K562 (cell line): ENCODE data around the gene DPP3. TPM values are rescaled to one million over a fixed set of nuclear protein-coding genes. Genes with fewer than 3 reads are reported as not detected.
A peak's percentile ranks its signal among the peaks of the same experiment; 100 is the strongest.

Experiments
- ARHGAP35 ChIP-seq: fragments of 450-650 bp; IDR thresholded peaks from 2 replicates; pipeline ENCODE4 v1.6.1; 2018; ENCODE audit not compliant: partially characterized antibody
- ATF6 ChIP-seq: sonication (generic); formaldehyde crosslinking; IDR thresholded peaks from 2 replicates; pipeline ENCODE4 v1.4.0; 2020; ENCODE audit warnings: mild to moderate bottlenecking, missing genetic modification reagents
- CBX3 ChIP-seq, 2 experiments: IDR thresholded peaks; 1 replicate in 1 of 2; 2 replicates in 1 of 2; pipeline ENCODE4 v1.6.1; 2012; ENCODE audit warnings: inconsistent platforms in 2 of 2, low read length in 2 of 2, borderline replicate concordance in 1 of 2, control low read depth in 1 of 2
- EP300 ChIP-seq: IDR thresholded peaks from 2 replicates; pipeline ENCODE4 v1.6.1; 2012; ENCODE audit warnings: low read length, improper control_type of control experiment
- MAFK ChIP-seq: IDR thresholded peaks from 2 replicates; pipeline ENCODE4 v1.6.1; 2011; ENCODE audit warnings: low read length, improper control_type of control experiment
- NCOA4 ChIP-seq: fragments of 450-650 bp; IDR thresholded peaks from 2 replicates; pipeline ENCODE4 v1.6.1; 2018; ENCODE audit warnings: mild to moderate bottlenecking; ENCODE audit not compliant: partially characterized antibody
- NFRKB ChIP-seq: fragments of 450-650 bp; IDR thresholded peaks from 2 replicates; pipeline ENCODE4 v1.6.1; 2016; ENCODE audit warnings: low read depth
- NR3C1 ChIP-seq: sonication (generic); formaldehyde crosslinking; IDR thresholded peaks from 2 replicates; pipeline ENCODE4 v1.8.1; 2022; ENCODE audit warnings: missing genetic modification reagents
- NRF1 ChIP-seq, 2 experiments: fragments of 450-650 bp; IDR thresholded peaks in 1 of 2; conservative IDR thresholded peaks in 1 of 2; 2 replicates each; pipeline ENCODE4 v1.6.1; 2014; ENCODE audit warnings: mild to moderate bottlenecking in 2 of 2
- PHTF2 ChIP-seq: fragments of 250-450 bp; sonication (Bioruptor Pico); IDR thresholded peaks from 2 replicates; pipeline ENCODE4 v1.5.0; 2021; ENCODE audit warnings: mild to moderate bottlenecking
- PRDM10 ChIP-seq: fragments of 450-650 bp; IDR thresholded peaks from 2 replicates; pipeline ENCODE4 v1.6.1; 2018; ENCODE audit not compliant: partially characterized antibody
- PTTG1 ChIP-seq: fragments of 450-650 bp; IDR thresholded peaks from 2 replicates; pipeline ENCODE4 v1.6.1; 2016; ENCODE audit warnings: low read depth, mild to moderate bottlenecking, missing genetic modification characterization, missing compliant biosample characterization
- RNF2 ChIP-seq: sonication (generic); IDR thresholded peaks from 2 replicates; pipeline ENCODE4 v1.6.1; 2016
- SMC3 ChIP-seq: conservative IDR thresholded peaks from 2 replicates; pipeline ENCODE4 v1.6.1; 2011; ENCODE audit warnings: low read depth, low read length, improper control_type of control experiment; ENCODE audit not compliant: insufficient read depth
- TEAD4 ChIP-seq, 2 experiments: sonication (generic) in 1 of 2; formaldehyde crosslinking in 1 of 2; IDR thresholded peaks; 2 replicates each; pipeline versions ENCODE4 v1.6.1 to v1.8.0; 2012 to 2022; ENCODE audit warnings: borderline replicate concordance in 1 of 2, inconsistent platforms in 1 of 2, low read length in 1 of 2, mild to moderate bottlenecking in 1 of 2, missing genetic modification reagents in 1 of 2
- TRIM24 ChIP-seq, 2 experiments: fragments of 450-650 bp; IDR thresholded peaks; 2 replicates each; pipeline ENCODE4 v1.6.1; 2016
- ZNF134 ChIP-seq: fragments of 250-450 bp; sonication (Bioruptor Pico); conservative IDR thresholded peaks from 2 replicates; pipeline ENCODE4 v1.4.0; 2020
- ZNF280B ChIP-seq: fragments of 250-450 bp; sonication (Bioruptor Pico); IDR thresholded peaks from 2 replicates; pipeline ENCODE4 v1.5.1; 2021; ENCODE audit warnings: mild to moderate bottlenecking
- ZNF41 ChIP-seq: fragments of 250-450 bp; sonication (Bioruptor Pico); conservative IDR thresholded peaks from 2 replicates; pipeline ENCODE4 v1.4.0; 2020; ENCODE audit warnings: mild to moderate bottlenecking
- polyA plus RNA-seq, 8 experiments: library from polyadenylated mRNA; depleted of rRNA in 4 of 8; stranded (reverse) in 5 of 8; unstranded in 3 of 8; fragments of >200 nt; fragmentation: Nextera tagmentation in 2 of 8; fragmentation: Illumina TruSeq in 1 of 8; extraction: Ambion mirVana in 2 of 8; extraction: Trizol in 1 of 8; gene quantifications; 2 replicates each; pipeline versions ENCODE4 v1.2.1 to v1.2.3, GENCODE V29; 2011 to 2014; ENCODE audit warnings: inconsistent platforms in 1 of 8, missing spikeins in 1 of 8
- total RNA-seq, 7 experiments: library from RNA; depleted of rRNA in 6 of 7; stranded (reverse); fragments of >200 nt in 6 of 7; fragmentation: Illumina TruSeq in 2 of 7; extraction: Trizol in 2 of 7; gene quantifications; 2 replicates each; pipeline versions ENCODE4 v1.2.1 to v1.2.3, GENCODE V29; 2011 to 2021; ENCODE audit warnings: low replicate concordance in 1 of 7
- TF ChIP-seq, protein P1 (sequence below): fragments of 250-450 bp; sonication (Bioruptor Pico); IDR thresholded peaks from 2 replicates; pipeline ENCODE4 v1.5.0; 2021

DPP3 gene
- total and polyA plus RNA-seq, 9 of the 15 experiments (the other 6 are each of a cell fraction or from before 2014, with no cell fraction given): 3.7 to 69.2 (median 43.3) TPM

DNA sequence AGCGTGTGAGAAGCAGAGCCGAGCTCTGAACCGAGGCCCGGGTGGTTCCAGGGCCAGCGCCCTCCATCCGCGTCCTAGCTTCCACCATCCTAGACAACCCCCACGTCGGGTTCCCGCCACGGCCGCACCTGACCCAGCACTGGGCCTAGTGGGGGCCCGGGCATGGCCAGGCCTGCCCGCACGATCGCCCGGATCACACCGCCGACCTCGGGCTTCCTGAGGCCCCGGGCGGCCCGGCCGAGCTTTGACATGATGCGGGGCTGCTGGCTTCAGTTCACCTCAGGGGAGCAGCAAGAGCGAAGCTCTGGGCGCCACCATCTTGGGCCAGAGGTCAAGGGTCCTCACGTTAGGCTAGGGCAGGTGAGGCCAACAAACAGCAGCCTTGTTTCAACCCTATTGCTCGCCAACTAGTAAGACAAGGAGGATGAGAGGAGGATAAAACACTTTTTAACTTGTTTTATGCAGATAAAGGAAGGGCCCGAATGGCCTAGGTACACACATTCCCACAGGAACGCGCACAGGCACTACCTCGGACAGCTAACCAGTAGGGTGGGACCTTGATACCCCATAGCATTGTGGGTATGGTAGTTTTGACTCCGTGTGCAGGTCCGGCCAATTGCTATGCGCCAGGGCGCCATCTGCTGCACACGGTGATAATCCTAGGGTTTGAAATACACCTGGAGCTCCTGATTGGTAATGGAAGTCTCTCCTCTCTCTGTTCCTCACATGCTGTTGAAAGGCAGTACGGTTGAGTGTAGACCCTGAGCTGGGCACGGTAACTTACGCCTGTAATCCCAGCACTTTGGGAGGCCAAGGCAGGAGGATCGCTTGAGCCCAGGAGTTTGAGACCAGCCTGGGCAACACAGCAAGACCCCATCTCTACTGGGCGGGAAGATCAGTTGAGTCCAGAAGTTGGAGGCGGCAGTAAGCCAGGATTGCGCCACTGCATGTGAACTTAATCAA, 41.4 kb upstream of the DPP3 start, which contains the start of gene MRPL11 (continued):
- TF ChIP-seq NFRKB (peak; percentile 71), NR3C1 (CRISPR knock-in tag) (no peak), ARHGAP35 (no peak), ZNF134 (no peak), SMC3 (peak; percentile 58), ZNF280B (CRISPR knock-in tag) (no peak), PTTG1 (tag) (no peak), EP300 (no peak; the same call in 1 of the 2 replicates), PRDM10 (peak; percentile 39), TEAD4 (IDR thresholded peaks at IDR 0.05; ENCODE audit: low read length) (peak; percentile 71), TEAD4 (CRISPR knock-in tag; IDR thresholded peaks at IDR 0.05; ENCODE audit: borderline replicate concordance) (no peak), RNF2 (no peak), MAFK (no peak), CBX3 (IDR thresholded peaks at IDR 0.05; ENCODE audit: borderline replicate concordance in 1 of 2, low read length in 2 of 2) (peak in 1 of 2 experiments; percentile 31; a peak in 2 of 3 replicates), ATF6 (CRISPR knock-in tag) (no peak), ZNF41 (CRISPR knock-in tag) (no peak), PHTF2 (no peak), TRIM24 (IDR thresholded peaks at IDR 0.05) (no peak), NCOA4 (no peak), NRF1 (conservative IDR thresholded peaks at IDR 0.05 in 1 of 2, IDR thresholded peaks at IDR 0.05 in 1 of 2) (peak; percentile 81 to 83)
- TF ChIP-seq, protein P1, sequence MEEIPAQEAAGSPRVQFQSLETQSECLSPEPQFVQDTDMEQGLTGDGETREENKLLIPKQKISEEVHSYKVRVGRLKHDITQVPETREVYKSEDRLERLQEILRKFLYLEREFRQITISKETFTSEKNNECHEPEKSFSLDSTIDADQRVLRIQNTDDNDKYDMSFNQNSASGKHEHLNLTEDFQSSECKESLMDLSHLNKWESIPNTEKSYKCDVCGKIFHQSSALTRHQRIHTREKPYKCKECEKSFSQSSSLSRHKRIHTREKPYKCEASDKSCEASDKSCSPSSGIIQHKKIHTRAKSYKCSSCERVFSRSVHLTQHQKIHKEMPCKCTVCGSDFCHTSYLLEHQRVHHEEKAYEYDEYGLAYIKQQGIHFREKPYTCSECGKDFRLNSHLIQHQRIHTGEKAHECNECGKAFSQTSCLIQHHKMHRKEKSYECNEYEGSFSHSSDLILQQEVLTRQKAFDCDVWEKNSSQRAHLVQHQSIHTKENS: no peak
